Lower leg skin (tissue), 4 donors: Measurements from ENCODE around the gene TACC3. TPM values are rescaled to one million over a fixed set of nuclear protein-coding genes. Genes with fewer than 3 reads are reported as not detected.

Source experiments
- DNase-seq, 2 donors: peaks; one replicate each; pipeline ENCODE4 v3.0.0-alpha.2; 2019; ENCODE audit warnings: low spot score in 2 of 2
- H3K4me3 ChIP-seq: fragments of 200-600 bp; sonication (generic); 2 replicates; pipeline ENCODE4 v1.5.1; 2017; ENCODE audit warnings: mild to moderate bottlenecking, low read depth; ENCODE audit not compliant: poor library complexity, severe bottlenecking
- POLR2A ChIP-seq, 2 donors: fragments of 450-650 bp; IDR thresholded peaks; one replicate each; pipeline ENCODE4 v1.6.1; 2016 to 2017; ENCODE audit warnings: antibody characterized with exemption in 2 of 2, mild to moderate bottlenecking in 1 of 2, moderate library complexity in 1 of 2
- WGBS, 2 donors: methylation state at CpG; one replicate each; pipeline ENCODE4 v1.1.5; 2018; 5-methylcytosine and 5-hydroxymethylcytosine counted together
- intact Hi-C: fragments of 100-400 bp; cut with DNase I; formaldehyde crosslinking; loops from one replicate; pipeline ENCODE4 v1.15.0; 2023; ENCODE audit warnings: low total_unique reads
- total RNA-seq, 4 donors: library from RNA; depleted of rRNA; stranded (reverse); fragments of >200 nt; gene quantifications; one replicate each; pipeline ENCODE4 v1.1.0, GENCODE V29; 2016
- TF ChIP-seq, protein P1 (sequence below), 3 donors: fragments of 450-650 bp; IDR thresholded peaks; one replicate each; pipeline ENCODE4 v1.5.1; 2016; ENCODE audit warnings: antibody characterized with exemption in 3 of 3, mild to moderate bottlenecking in 3 of 3, moderate library complexity in 2 of 3

The TACC3 gene
- total RNA-seq, 4 donors from 2014 or later = 6.1 to 10.0 (median 7.9) TPM

DNA sequence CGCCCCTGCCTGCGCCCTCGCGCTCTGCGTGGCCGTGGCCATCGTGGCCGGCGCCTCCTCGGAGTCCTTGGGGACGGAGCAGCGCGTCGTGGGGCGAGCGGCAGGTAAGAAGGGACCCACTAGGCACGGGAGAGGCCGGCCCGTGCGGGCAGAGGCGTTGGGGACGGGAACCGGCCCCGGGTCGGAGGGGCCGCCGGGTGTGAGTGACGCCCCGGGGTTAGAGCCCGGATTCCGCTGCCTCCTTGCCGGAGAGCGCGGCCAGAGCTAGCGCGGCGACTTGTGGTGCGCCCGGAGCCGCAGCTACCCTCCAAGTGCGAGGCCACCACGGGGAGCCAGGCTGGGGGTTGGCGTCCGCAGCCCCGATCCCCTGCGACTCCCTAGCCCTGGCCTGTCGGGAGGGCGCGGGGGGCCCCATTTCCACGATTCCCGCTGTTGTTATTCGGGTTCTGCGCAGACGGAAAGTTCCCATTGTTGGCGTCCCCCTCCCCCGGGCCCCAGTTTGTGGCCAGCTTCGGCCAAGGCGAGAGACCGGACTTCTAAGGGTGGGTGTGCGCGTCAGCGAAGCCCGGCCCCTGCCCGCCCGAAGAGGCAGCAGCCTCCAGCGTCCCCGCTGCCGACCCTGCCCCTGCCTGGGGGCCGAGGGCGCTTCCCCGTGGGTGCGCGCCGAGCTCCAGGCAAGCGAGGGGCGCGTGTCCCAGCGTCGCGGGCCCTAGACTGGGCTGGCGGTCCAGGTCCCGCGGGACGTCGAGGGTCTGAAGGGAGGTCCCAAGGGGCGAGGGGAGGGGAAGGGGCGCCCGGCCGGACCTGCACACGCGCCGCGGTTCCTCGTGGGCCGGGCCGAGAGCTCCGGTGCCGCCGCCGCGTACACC, 72.9 kb downstream of the TACC3 start:
- WGBS, 2 donors = 0 to 1% methylated on average over 16 to 54 of the region's 101 CpGs
- DNase-seq = no peak
- peak overlapping the region; percentile 23 for H3K4me3 ChIP-seq
- intact Hi-C loops = no loop called here
- TF ChIP-seq, protein P1, sequence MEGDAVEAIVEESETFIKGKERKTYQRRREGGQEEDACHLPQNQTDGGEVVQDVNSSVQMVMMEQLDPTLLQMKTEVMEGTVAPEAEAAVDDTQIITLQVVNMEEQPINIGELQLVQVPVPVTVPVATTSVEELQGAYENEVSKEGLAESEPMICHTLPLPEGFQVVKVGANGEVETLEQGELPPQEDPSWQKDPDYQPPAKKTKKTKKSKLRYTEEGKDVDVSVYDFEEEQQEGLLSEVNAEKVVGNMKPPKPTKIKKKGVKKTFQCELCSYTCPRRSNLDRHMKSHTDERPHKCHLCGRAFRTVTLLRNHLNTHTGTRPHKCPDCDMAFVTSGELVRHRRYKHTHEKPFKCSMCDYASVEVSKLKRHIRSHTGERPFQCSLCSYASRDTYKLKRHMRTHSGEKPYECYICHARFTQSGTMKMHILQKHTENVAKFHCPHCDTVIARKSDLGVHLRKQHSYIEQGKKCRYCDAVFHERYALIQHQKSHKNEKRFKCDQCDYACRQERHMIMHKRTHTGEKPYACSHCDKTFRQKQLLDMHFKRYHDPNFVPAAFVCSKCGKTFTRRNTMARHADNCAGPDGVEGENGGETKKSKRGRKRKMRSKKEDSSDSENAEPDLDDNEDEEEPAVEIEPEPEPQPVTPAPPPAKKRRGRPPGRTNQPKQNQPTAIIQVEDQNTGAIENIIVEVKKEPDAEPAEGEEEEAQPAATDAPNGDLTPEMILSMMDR (IDR thresholded peaks at IDR 0.05) = no peak
- no peak for TF ChIP-seq POLR2A (IDR thresholded peaks at IDR 0.05)

Other genes starting within 250 kb of the TACC3 start
- 1 to 10 TPM; 1.2 to 7.5 (median 3.7) TPM for gene FAM53A, start 37.2 kb upstream of the TACC3 start, total RNA-seq
- gene SLBP, start 9.2 kb upstream of the TACC3 start, total RNA-seq = 10 to 100 TPM; 45.8 to 66.9 (median 59.4) TPM
- 10 to 100 TPM; 31.0 to 62.0 (median 57.6) TPM for gene TMEM129, start 198 bp upstream of the TACC3 start, total RNA-seq
- gene FGFR3, start 71.8 kb downstream of the TACC3 start, total RNA-seq = 100 to 1,000 TPM; 438 to 805 (median 489) TPM
- gene LETM1, start 134.6 kb downstream of the TACC3 start, total RNA-seq = 10 to 100 TPM; 27.2 to 49.9 (median 39.0) TPM
- 10 to 100 TPM; 17.3 to 23.6 (median 19.4) TPM for gene NSD2, start 149.9 kb downstream of the TACC3 start, total RNA-seq